GM11168 (cell line): ENCODE measurements around the gene BBX.

Experiments
- in situ Hi-C: fragments of 300-500 bp; cut with MboI; formaldehyde crosslinking; loops from one replicate; pipeline ENCODE4 v1.12.0; 2022; ENCODE audit warnings: low sequenced_read_pairs; ENCODE audit not compliant: unreplicated experiment

BBX gene

GRCh38 chr3:107781253-107781652, 258.5 kb downstream of the BBX start:
- in situ Hi-C loops, result no loop called here

GRCh38 chr3:107782054-107782453, 259.3 kb downstream of the BBX start:
- in situ Hi-C loops, result no loop called here

- in situ Hi-C loops, result no loop called here
Observed at GRCh38 chr3:107790612-107791011, 267.9 kb downstream of the BBX start.

GRCh38 chr3:107791027-107791426, 268.3 kb downstream of the BBX start:
- in situ Hi-C loops, result no loop called here

GRCh38 chr3:107791450-107791849, 268.7 kb downstream of the BBX start:
- in situ Hi-C loops, result no loop called here

- in situ Hi-C loops, result no loop called here
Observed at GRCh38 chr3:107794664-107795443, 272.1 kb downstream of the BBX start.

GRCh38 chr3:107795514-107796094, 272.8 kb downstream of the BBX start:
- in situ Hi-C loops, result no loop called here

GRCh38 chr3:107796791-107797190, 274.0 kb downstream of the BBX start:
- in situ Hi-C loops, result no loop called here

- in situ Hi-C loops, result no loop called here
Observed at GRCh38 chr3:107797586-107797985, 274.8 kb downstream of the BBX start.

- in situ Hi-C loops, result no loop called here
Observed at GRCh38 chr3:107798381-107798780, 275.6 kb downstream of the BBX start.

GRCh38 chr3:107800710-107801109, 277.9 kb downstream of the BBX start:
- in situ Hi-C loops, result no loop called here

GRCh38 chr3:107803170-107803569, 280.4 kb downstream of the BBX start:
- in situ Hi-C loops, result no loop called here

- in situ Hi-C loops, result no loop called here
Observed at GRCh38 chr3:107806021-107806420, 283.3 kb downstream of the BBX start.

- in situ Hi-C loops, result no loop called here
Observed at GRCh38 chr3:107806536-107806935, 283.8 kb downstream of the BBX start.

GRCh38 chr3:107810171-107811071, 287.7 kb downstream of the BBX start:
- in situ Hi-C loops, result no loop called here

- in situ Hi-C loops, result no loop called here
Observed at GRCh38 chr3:107813026-107813425, 290.3 kb downstream of the BBX start.

GRCh38 chr3:107816107-107816506, 293.3 kb downstream of the BBX start:
- in situ Hi-C loops, result no loop called here

- in situ Hi-C loops, result no loop called here
Observed at GRCh38 chr3:107817076-107817475, 294.3 kb downstream of the BBX start.

GRCh38 chr3:107818025-107818424, 295.3 kb downstream of the BBX start:
- in situ Hi-C loops, result no loop called here

GRCh38 chr3:107819656-107820055, 296.9 kb downstream of the BBX start:
- in situ Hi-C loops, result no loop called here

GRCh38 chr3:107822308-107822707, 299.5 kb downstream of the BBX start:
- in situ Hi-C loops, result no loop called here
